Retinal pigment epithelial cell (primary cell): ENCODE results near the gene MAU2.

ENCODE experiments used
- DNase-seq: peaks from one replicate; pipeline ENCODE4 v3.0.0-alpha.2; 2010; ENCODE audit warnings: low read depth
- H3K4me3 ChIP-seq: 2 replicates; pipeline ENCODE4 v1.5.1; 2011; ENCODE audit warnings: mild to moderate bottlenecking, low read length, control low read depth, moderate library complexity
- TF ChIP-seq, protein P1 (sequence below): conservative IDR thresholded peaks from 2 replicates; pipeline ENCODE4 v1.5.1; 2011; ENCODE audit warnings: low read depth, low read length, control low read depth, inconsistent platforms

Gene MAU2

DNA sequence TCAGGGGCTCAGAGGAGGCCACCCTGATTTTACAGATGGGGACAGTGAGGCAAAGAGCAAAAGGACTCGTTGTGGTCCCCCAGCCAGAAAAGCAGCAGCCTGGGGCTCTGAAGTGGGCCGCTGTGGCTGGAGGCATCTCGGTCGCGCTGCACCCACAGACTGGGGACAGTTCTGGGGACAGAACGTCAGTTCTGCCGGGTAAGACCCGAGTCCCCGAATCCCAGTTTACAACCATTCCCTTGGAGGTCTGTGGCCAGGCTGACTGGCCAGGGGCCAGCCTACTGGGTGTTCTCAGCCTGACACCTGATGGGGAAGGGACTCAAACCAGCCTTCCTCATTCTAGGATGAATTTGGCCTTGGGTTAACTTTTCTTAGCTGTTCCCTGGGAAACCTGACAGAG lies 14.4 kb upstream of the MAU2 start:
- TF ChIP-seq, protein P1, sequence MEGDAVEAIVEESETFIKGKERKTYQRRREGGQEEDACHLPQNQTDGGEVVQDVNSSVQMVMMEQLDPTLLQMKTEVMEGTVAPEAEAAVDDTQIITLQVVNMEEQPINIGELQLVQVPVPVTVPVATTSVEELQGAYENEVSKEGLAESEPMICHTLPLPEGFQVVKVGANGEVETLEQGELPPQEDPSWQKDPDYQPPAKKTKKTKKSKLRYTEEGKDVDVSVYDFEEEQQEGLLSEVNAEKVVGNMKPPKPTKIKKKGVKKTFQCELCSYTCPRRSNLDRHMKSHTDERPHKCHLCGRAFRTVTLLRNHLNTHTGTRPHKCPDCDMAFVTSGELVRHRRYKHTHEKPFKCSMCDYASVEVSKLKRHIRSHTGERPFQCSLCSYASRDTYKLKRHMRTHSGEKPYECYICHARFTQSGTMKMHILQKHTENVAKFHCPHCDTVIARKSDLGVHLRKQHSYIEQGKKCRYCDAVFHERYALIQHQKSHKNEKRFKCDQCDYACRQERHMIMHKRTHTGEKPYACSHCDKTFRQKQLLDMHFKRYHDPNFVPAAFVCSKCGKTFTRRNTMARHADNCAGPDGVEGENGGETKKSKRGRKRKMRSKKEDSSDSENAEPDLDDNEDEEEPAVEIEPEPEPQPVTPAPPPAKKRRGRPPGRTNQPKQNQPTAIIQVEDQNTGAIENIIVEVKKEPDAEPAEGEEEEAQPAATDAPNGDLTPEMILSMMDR = no peak

GRCh38 chr19:19308373-19308772 lies 12.3 kb upstream of the MAU2 start:
- no peak for DNase-seq
- TF ChIP-seq, protein P1 = no peak
- H3K4me3 ChIP-seq = no peak overlapping the region

More for the DNA sequence above, 14.4 kb upstream of the MAU2 start:
- DNase-seq = no peak
- no peak overlapping the region for H3K4me3 ChIP-seq

- no peak overlapping the region for H3K4me3 ChIP-seq
- no peak for DNase-seq
- TF ChIP-seq, protein P1 = no peak
These were observed 5.2 kb upstream of the MAU2 start for GRCh38 chr19:19315444-19315843.

DNA sequence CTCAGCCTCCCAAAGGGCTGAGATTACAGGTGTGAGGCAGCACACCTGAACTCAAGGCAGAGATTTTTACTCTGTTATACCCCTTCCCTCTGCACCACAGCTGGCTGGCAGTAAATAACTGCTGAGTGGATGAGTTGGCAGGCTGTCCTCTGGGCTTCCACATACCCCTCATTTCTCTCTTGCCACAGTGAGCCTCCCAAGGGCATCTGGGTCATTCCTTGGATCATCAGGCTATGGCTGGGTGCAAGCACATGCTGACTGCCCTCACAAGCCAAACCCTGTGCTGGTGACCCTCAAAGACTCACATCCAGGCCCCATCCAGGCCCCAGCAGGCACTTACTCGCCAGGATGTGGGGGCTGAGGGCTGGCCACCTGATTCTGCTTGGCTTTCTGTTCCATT lies 4.5 kb upstream of the MAU2 start:
- TF ChIP-seq, protein P1 = no peak
- no peak overlapping the region for H3K4me3 ChIP-seq
- no peak for DNase-seq

GRCh38 chr19:19319732-19320360 lies 783 bp upstream of the MAU2 start:
- TF ChIP-seq, protein P1 = no peak
- peak overlapping the region; percentile 94 for H3K4me3 ChIP-seq
- no peak for DNase-seq

DNA sequence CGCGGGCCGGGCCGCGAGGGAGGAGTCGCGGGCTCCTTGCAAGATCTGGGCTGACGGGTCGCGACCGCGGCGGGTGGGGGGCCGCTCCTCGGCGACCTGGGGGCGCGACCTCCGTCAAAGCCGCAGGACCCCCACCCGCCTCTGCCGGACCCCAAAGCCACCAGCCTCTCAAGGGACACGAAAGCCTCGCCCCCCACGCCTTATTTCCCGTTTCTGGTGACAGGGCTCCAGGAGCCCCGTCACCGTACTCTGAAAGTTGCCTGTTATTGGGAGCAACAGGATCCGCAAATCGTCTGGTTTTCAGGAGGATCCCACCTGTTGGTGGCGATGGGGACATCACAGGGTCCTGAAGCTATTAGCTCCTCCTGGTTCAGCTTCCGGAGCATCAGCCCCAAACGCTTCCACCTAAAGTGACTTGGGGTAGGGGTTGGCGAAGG lies 530 bp downstream of the MAU2 start:
- H3K4me3 ChIP-seq = peak overlapping the region; percentile 94
- TF ChIP-seq, protein P1 = peak; percentile 17
- peak; percentile 3 for DNase-seq

DNA sequence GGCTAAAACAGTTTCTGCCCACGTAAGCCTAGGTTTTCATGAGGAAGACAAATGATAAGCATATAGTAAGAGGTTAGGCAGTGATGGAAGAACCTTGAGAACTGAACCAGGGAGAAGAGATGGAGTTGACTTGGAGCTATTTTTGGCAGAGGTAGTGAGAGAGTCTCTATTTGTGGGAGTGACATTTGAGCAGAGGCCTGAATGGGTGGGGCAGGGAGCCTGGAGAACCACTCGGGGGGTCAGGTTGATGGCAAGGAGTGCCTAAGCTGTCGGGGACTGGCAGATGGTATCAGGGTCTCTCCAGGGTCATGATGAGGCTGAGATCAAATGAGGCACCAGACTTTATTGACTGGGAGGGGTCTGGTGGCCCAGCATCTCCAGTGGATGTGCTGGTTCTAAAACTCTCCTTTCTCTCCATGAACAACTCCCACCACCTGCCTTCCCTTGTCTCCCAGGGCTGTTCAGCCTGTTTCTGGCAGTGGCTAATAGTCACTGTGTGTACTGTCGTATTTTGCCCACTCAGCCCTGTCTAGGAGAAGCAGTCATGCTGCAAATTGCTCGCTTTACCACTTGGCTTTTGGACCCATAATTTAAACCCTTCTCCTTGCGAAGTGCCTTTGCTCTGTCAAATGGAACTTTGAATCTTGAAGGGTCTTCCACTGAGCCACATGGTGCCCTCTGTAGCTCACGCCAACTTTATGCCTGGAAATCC lies 3.6 kb downstream of the MAU2 start:
- no peak for DNase-seq
- no peak overlapping the region for H3K4me3 ChIP-seq
- TF ChIP-seq, protein P1 = no peak
